Inflammatory macrophage treated with lipopolysaccharide for 1 hour (primary cell): ENCODE results near the gene TEKTIP1.

ENCODE experiments used
- DNase-seq, 2 donors: peaks; one replicate each; pipeline ENCODE4 v3.0.0-alpha.2; 2020 to 2022

Gene TEKTIP1

GRCh38 chr19:3538258-3538929, 580 bp upstream of the TEKTIP1 start:
- DNase-seq = no peak

GRCh38 chr19:3539756-3540118, 763 bp downstream of the TEKTIP1 start:
- no peak for DNase-seq

- no peak for DNase-seq
Observed at GRCh38 chr19:3543150-3544057, 4.4 kb downstream of the TEKTIP1 start.

- DNase-seq = no peak
Observed at GRCh38 chr19:3544058-3544376, 5.0 kb downstream of the TEKTIP1 start.

- peak; percentile 33 to 91 for DNase-seq
Observed at GRCh38 chr19:3544742-3545668, 6.0 kb downstream of the TEKTIP1 start.

- DNase-seq = no peak
Observed at GRCh38 chr19:3545669-3546034, 6.7 kb downstream of the TEKTIP1 start.

- no peak for DNase-seq
Observed at GRCh38 chr19:3546119-3546518, 7.1 kb downstream of the TEKTIP1 start.

DNA sequence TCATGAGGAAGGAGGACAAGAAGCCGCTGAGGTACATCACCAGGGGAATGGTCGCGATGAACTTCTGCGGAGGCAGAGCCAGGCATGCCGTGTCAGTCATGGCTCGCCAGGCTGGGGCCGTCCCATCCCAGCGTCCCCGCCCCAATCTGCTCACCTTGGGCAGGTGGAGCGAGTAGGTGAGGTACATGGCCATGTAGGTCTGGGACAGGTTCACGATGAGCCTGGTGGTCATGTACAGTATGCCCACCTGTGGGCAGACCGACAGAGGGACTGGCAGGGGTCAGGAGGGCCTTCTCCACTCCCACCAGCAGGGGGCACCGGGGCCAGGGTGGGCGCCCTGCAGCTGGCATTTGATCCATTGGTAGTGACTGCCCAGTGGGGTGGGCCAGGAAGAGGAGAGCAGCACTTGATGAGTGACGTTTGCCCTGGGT, 8.3 kb downstream of the TEKTIP1 start:
- peak in 1 of 2 donors; percentile 31 for DNase-seq

GRCh38 chr19:3547767-3548282, 8.9 kb downstream of the TEKTIP1 start:
- DNase-seq = no peak

DNA sequence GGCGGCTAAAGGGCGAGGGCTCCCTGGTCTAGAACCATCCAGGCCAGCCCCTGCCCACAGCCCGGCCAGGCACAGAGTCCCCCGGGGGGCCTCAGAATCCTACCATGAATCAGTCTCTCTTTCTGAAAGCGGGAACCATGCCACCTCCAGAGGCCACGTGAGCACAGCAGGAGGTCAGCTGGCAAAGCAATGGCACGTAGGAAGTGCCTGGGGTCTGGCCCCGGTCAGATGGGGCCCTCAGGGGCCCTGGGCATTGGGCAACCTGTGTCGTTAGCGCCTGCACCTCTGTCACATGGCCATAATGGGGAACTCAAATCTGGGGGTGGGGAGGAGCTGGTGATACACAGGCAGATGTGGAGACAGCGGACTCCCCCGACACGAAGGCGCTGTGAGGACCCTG, 9.6 kb downstream of the TEKTIP1 start:
- peak; percentile 75 to 92 for DNase-seq

DNA sequence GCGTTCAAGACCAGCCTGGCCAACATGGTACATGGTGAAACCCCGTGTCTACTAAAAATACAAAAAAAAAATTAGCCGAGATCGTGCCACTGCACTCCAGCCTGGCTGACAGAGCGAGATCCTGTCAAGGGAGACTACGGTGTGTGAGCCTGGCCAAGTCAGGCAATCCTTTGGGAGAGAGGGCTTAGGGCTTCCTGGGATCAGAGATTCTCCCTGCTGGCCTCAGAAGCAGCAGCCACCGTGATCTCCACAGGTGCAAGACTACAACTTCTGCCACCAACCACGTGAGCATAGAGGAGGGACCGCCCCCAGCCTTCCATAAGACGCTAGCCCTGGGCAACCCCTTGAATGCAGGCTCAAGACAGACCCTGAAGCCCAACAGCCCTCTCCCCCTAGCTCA, 10.8 kb downstream of the TEKTIP1 start:
- no peak for DNase-seq

- DNase-seq = no peak
Observed at GRCh38 chr19:3550947-3551791, 12.2 kb downstream of the TEKTIP1 start.

DNA sequence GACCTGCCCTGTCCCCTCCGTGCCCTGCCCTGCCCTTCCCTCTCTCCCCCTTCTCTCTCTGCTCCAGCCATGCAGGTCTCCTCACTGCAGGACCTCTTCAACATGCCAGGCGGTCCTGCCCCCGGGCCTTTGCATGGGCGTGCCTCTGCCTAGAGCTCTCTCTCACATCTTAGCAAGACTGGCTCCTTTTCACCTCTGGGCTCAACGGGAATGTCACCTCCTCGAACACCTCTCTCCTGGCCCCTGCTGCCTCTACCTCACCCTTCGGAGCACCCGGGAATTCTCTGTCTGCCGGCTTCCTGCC, 12.8 kb downstream of the TEKTIP1 start:
- no peak for DNase-seq

GRCh38 chr19:3554254-3555083, 15.5 kb downstream of the TEKTIP1 start:
- peak in 1 of 2 donors; percentile 38 for DNase-seq

DNA sequence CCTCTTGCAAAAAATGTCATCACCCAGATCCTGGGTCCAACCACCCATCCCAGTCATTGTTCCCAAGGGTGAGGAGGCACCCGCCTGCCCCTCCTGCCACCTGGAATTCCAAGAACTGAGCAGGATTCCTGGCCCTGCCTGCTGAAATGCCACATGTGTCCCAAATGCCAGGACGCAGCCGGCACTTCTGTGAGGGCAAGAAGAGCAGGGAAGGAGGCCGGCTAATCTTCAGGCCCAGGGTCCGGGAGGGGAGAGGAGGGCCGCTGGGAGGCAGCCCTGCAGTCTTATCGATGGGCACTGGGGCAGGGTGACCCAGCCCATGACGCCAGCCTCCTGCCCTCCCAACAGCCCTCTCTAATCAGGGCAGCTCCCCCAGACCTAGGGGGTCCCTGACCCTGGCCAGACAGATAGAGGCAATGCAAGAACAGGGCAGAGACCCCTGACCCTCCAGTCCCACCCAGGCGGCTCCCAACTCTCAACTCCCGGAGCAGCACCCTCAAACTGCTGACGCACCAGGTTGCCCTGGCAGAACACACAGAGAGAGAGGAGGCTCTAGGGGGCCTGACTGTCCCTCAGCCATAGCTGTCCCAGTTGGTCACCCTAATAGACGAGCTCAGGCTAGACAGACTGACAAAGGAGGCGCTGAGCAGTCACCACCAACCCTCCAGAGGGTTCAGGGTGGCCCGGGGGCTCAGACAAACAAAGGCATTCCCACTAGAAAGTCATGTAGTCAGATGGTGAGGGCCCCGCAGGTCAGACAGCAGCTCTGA, 16.9 kb downstream of the TEKTIP1 start:
- no peak for DNase-seq

DNA sequence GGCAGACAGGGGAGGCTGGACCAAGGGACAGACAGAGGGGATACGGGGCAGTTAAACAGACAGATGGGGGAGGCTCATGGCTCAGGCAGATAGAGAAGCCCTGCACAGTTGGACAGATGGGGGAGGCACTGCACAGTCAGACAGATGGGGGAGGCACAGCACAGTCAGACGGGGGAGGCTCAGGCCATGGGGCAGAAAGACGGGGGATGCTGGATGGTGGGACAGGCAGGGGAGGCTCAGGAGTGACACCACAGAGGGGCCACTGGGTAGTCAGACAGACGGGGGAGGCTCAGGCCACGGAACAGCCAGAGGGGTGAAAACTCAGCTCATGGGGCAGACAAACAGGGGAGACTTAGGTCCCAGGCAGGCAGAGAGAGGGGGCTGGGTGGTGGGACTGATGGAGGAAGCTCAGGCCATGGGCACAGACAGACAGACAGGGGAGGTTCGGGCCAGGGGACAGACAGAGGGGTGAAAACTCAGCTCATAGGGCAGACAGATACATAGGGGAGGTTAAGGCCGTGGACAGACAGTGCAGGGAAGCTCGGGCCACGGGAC, 17.5 kb downstream of the TEKTIP1 start:
- no peak for DNase-seq

GRCh38 chr19:3556978-3557460, 18.0 kb downstream of the TEKTIP1 start:
- peak in 1 of 2 donors; percentile 32 for DNase-seq

GRCh38 chr19:3557461-3558248, 18.7 kb downstream of the TEKTIP1 start, which contains the start of gene MFSD12:
MFSD12 (minus strand) TSS chr19:3557586; CDS start chr19:3557403, 183 bp downstream.
- peak; percentile 96 to 97 for DNase-seq
